GM19397 (cell line): ENCODE data around the gene PRDM5.
"Not testable (repeated sequence)": the region's sequence is repeated elsewhere in the genome, so short reads cannot be mapped to it uniquely, and the experiment has no call there.

Experiments
- ATAC-seq: cut with Tn5 transposase; IDR thresholded peaks from one replicate; pipeline ENCODE4 v1.9.1; 2021; ENCODE audit warnings: mild to moderate bottlenecking, moderate library complexity; ENCODE audit not compliant: unreplicated experiment

The PRDM5 gene

DNA sequence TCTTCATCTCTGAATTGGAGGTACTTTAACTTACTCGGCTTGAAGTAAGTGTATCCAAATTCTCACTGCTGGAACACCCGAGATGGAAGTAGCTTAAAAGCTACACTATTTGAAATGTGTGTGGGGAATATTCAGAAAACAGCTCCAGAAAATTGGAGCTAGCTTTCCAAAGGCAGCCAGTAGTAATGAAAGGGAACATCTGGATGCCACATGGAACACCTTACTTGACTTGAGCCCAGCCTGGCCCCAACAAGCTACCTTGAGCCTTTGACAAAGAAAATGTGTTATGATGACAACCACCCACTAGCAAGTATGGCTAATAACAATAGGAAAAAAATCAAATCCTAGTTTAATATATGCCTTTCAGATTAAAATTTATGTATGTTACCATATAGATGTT lies 161.5 kb downstream of the PRDM5 start:
- no peak for ATAC-seq

DNA sequence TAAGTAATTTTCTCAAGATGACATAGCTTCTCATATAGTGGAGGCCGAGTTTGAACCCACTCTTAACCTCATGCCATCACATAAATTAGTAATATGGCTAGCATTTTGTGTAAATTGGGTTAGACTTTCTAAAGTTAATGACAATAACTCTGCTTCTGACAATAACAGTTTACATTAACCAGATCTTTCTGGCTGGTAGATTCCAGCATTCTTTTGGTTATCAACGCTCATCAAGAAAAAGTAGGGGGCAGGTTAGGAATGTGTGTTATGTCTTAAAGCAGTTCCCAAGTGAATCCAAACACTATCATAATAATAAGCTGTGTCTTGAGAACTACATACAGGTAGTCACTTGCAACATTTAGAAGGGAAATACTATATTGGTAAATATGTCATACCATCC lies 162.5 kb downstream of the PRDM5 start:
- no peak for ATAC-seq

DNA sequence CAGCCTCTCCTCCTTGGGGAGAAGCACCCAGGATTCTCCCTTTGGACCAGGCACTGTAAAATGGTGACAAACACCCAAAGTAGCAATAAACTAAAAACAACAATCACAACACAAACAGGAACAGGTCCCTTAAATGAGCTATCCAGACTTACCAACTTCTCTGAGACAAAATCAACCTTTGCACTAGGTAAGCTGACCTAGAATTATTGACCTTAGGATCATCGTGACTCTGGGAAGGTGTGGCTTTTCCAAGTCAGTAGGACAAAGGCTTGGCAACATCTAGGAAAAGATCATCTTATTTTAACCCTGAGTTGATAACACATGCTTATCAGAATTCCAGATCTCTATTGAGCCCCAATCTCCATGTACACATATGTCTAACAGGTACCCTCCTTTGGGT lies 166.7 kb downstream of the PRDM5 start:
- ATAC-seq = no peak

DNA sequence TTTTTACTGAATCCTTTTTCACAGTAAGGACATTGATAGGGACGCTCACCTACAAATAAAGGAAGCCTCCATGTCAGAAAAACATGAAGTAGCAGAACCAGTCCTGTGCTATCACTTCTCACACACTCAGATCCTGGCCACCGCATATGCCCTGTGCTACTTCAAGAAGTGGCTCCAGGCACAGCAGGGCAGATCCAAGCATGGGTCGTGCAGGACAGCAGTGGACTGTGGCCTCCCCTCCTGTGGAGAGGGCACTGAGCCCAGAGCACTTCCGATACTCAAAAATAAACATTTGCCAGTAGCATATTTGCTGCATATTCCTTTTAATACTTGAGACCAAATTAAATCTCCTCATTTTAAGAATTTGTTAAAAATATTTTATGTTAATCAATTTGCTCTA lies 167.9 kb downstream of the PRDM5 start:
- no peak for ATAC-seq

DNA sequence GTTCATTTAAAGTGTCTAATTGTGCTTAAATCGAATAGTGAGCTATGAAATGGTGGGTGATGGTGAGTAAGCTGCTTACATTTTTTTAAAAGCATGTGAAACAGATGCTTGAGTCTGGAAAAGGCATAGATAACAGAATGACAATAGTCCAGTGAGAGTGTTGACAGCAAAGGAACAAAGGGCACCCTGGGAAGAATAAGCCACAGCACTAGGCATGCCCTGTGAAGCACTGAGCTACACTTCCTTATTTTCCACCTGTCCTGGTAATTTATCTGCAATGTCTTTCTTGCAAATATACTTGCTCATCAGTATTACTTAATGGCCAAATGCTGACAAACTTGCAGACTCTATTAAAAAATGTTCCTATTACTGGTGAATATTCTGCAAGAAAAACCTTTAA lies 168.7 kb downstream of the PRDM5 start:
- no peak for ATAC-seq

DNA sequence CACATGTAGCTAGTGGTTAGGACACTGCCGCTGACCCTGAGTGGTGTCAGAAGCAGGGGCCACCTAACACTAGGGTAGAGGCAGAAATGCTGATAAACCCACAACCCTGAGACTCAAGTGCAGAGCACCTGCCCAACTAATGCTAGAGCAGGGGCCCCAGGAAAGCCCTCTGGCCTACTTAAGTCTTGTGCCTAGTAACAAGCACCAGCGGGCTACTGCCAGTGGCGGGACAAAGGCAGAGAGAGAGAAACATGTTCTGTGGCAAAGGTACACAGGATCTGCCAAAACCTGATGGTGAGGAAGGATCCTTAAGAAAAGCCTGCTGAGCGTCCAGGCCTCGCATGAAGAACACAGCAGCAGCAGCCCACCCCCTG lies 172.4 kb downstream of the PRDM5 start:
- no peak for ATAC-seq

DNA sequence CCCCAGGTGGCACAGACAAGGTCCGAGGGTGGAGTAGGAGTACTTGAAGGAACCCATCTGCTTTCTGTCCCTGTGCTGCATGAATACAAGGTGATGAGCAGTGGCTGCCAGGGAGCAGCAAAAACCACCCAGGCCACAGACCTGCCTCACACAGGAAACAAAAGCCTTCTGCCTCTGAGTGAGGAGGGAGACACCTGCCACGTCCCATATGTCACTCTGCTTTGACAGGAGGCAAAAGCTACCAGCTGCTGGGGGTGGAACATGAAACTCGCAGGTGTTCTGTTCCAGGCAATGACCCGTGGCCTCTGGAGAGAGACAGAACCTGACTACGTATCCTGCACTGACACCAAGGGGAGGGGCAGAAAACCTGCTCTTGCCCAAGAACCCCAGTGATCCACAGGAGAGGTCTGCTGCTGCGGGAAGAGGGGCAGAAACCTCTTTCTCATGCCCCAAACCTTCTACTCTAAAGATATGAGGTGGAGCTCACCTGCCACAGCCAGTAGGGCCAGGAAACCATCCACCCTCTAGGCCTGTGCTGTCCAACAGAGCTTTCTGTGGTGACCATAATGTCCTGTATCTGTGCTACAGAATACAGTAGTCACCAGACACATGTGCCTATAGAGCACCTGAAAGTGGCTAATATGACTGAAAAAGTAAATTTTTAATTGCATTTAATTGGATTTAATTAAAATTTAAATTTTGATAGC lies 172.9 kb downstream of the PRDM5 start:
- peak; percentile 99 for ATAC-seq

DNA sequence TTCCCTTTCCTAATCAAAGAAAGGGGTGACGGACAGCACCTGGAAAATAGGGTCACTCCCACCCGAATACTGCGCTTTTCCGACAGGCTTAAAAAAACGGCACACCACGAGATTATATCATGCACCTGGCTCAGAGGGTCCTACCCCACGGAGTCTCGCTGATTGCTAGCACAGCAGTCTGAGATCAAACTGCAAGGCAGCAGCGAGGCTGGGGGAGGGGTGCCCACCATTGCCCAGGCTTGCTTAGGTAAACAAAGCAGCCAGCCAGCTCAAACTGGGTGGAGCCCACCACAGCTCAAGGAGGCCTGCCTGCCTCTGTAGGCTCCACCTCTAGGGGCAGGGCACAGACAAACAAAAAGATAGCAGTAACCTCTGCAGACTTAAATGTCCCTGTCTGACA lies 180.9 kb downstream of the PRDM5 start:
- ATAC-seq = not testable (repeated sequence)

DNA sequence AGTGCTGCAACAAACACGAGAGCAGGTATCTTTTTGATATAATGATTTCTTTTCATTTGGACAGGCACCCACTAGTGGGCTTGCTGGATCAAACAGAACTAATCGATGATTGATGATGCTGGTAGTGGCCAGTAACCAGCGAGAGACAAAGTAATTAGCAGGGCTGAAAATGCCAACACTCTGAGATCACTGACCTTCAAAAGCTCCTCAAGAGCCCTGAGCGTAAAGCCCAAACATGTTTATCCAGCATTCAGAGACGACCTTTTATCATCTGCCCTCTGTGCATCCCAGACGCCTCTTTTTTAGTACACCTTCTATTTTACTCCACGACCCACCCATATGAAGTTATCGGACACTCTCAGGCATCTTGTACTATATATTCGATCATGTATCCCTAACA lies 186.2 kb downstream of the PRDM5 start:
- no peak for ATAC-seq

DNA sequence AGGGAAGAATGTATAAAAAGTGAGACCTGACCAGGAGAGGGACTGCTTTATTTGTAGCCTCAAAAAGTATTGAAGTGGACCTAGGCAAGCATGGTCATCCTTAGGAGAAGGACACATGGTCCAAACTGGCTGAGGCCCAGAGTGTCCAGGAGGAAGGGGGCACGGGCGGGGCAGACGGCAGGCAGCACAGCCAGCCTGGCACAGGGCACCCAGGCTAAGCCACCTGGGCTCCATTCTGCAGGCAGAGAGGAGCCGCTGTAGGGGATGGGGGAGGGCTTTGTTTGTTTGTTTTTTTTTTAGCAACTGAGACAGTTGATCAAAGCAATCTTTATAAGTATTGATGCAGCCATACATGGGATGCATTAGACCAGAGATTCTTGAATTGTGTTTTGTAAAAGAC lies 188.6 kb downstream of the PRDM5 start:
- no peak for ATAC-seq

DNA sequence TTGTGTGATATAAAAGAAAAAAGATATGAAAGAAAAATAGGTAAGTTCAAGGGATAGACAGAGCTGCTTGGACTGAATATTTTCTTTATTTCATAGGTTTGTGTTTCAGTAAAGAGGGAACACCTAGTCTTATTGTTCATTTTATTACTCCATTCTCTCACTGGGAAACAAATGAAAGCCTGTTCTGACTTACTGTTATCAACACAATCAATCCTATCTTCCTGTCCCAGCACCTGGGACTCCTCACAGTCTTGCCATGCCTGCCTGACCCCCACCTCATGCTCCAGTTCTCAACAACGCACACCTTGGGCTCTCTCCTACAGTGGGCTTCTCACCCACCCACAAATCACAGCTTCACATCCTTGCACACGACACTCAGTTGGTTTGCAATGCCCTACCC lies 189.5 kb downstream of the PRDM5 start:
- no peak for ATAC-seq

DNA sequence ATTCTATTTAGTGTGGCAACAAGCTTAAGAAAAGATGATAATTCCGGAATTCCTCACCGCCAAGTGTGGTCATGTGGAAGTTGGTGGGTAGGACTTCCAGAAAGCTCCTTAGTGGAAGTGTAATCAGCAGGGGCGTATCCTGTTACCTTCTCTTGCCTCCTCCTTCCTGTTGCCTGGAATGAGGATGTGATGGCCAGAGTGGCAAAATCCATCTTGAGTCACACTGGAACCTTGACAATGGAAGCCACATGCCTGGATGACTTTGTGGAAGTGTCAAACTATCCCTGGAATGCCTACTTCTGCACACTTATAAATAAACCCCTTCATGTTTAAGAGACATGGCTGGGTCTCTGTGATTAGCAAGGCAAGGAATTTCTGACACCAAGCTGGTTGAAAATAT lies 191.0 kb downstream of the PRDM5 start:
- no peak for ATAC-seq

DNA sequence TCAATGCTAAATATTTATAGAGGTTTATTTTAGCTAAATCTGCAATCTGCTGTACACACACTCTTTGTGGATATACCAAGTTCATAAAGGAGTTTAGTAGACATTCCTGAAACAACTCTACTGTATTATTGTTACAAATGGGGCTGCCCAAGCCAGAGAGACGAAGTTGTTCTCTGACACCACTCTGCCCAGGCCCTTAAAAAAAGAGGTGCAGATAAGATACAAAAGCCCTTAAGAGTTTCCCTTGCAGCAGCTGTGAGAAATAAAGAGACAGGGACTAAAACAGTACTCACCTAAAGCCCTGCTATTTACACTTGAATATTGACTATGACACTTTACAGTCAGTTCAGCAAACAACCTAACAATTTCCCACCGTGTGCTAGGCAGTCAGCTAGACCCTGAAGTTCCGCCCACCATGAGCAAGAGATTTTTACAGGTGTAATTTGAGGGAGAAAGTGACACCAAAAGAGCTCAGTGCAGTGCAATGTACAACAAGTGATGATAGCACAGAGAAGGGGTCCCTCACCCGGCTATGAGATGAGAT lies 191.7 kb downstream of the PRDM5 start:
- ATAC-seq = no peak

DNA sequence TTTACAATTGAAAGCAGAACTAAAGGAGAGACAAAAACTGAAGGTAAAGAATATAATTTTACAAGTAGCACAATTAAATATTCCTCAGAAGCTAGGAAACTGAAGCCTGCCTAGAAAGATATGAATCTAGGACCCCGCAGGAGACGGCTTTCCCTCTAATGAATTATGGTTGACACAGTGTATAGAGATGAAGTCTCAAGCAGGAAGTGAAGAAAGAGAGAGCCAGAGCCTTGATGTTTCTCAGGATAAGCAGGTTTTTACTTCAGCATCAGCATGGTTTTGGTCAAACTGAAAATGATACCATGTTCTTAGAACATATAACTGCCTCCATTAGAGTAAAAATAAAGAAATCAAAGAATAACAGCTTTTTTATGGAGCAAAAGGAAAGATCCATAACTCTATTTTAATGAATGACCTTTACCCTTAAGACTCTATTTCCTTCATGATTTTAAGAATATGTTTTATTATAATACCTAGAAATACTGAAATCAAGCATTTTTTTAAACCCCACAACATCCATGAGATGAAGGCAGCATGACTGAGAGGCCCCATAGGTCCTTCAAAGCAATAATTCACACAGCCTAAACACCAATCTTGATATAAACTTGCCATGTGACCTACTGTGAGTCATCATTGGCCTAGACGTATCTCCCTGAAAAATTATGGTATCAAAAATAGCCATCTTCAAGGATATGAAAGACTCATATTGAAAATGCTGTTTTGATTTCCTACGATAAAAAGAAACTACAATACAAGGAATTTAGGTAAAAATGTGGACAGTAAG lies 193.4 kb downstream of the PRDM5 start:
- ATAC-seq = no peak

DNA sequence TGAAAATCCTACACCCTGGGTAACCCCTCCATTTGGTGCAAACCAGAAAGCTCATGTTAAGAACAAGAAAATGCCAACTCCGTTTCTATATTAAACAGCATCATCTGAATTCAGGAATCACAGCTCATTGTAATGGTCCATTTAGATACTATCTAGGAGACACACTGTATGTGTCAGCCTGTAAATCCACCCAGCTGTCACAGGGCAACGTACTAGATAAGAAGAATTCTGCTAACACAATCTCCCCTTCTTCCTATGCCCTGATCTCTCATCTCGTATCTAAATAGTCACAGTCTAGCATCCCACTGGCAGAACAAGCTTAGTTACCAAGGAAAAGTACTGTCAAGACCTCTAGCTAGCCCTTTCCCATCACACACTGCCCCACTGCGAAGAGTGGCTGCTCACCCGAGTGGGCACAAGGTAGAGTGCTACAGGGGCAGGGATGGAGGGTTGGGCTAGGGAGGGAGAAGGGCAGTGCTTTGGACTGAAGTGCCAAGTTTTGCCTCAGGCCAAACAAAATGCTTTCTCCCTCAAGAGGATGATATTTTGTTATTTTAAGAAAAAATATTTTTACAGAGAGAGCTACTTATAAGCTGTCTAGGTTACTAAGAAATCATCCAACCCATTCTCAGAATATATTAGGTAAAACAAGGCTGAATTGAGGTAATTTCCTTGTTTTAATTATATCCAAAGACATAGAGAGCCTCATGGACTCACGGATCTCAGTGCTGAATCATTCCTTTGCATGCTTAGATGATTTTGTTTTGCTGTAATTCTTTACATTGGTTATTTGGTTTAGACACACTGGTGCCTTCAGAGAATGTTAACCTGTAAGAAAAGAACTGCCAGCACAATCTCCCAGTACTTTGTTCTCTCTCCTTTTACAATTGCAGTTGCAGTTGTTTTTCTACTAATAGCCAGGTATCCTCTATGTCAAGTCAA lies 196.6 kb downstream of the PRDM5 start:
- ATAC-seq = no peak

DNA sequence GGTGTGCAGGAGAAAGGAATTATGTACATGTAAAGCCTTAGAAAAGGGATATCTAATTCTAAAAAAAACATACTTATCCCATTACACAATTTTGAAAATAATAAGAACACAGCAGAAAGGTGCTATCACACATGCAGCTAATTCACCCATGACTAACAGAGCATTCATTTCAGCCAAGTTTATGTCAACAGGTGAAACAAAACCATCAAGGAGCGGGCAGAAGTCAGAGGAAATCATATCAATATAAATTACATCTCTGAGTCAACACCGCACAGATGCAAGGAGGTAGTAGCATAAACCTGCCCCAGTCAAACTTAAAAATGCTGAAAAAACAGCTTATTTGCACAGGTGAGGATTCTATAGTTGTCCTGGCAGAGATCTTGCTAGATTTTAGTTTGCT lies 197.9 kb downstream of the PRDM5 start:
- ATAC-seq = no peak

DNA sequence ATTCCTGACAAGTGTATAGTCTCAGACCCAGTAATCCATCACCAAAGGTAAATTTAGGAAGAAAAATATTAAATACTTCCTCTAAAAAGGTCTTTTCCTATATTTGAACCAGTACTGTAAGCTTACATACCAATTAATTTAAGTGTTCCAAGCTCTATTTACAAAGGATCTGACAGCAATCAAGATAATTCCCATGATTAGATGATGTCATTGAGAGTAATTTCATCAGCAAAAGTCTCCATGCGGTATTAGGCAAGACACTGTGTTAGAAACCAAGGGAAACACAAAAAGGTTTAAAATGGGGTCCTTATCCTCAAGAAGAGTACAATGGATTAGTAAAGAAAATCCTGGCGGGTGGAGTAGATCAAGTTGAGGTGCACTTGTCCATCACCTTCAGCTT lies 198.5 kb downstream of the PRDM5 start:
- ATAC-seq = no peak

DNA sequence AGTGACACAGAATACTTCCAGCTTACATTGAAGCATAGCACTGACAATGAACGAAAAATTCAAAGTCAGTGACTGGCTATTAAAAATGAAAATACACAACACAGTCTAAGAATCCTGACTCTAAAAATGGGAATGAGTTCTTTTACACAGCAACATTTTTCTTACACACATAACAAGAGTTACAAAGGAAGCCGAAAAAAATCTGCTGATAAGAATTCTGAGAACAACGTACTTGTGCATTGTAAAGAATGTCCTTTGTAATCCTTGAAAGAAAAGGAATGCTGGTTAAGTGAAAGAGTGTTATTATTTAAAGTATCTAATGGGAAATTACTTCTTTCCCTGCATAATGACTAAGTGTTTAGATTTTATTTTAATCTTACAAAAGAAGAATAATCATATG lies 199.4 kb downstream of the PRDM5 start:
- no peak for ATAC-seq

DNA sequence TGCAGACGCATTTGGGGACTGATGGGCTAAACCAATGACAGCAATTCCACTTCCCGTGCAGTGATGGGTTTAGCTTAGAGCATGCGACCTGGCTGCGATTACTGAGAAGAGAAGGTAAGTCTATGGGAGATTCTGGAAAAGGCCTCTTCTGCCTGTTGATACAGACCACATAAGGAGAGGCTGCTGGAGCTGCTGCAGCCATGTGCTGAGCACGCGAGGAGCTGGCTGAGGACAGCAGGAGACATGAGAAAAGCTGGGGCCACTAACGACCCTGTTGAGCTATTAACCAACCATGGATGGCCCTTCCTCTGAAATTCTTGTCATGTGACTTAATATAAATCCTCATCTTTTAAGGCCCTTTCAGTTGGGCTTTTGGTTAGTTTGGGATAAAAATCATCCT lies 199.9 kb downstream of the PRDM5 start:
- ATAC-seq = no peak

DNA sequence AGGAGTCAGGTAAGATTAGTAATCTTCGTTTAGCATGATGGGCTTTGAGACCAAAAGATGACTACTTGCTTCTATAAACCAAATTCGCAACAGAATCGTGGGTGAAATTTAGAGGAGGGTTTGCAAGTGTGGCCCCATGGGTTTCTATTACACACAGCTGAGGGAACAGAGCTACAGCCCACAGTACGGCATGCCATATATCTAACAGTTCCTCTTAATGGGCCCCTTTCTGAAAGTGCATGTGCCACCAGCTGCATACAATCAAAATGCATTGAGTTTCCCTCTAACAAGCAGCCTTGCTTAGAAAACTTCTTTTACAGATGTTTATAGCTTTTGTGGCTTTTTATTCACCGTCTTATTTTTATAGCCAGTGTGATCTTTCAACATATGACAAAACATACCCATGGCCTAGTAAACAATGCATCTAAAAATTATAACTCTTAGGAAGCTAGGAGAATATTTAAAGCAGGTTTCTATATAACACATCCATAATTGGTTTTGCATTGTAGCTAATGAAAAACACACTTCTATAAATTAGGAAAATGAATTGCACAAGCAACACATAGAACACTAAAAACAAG lies 202.1 kb downstream of the PRDM5 start:
- no peak for ATAC-seq

DNA sequence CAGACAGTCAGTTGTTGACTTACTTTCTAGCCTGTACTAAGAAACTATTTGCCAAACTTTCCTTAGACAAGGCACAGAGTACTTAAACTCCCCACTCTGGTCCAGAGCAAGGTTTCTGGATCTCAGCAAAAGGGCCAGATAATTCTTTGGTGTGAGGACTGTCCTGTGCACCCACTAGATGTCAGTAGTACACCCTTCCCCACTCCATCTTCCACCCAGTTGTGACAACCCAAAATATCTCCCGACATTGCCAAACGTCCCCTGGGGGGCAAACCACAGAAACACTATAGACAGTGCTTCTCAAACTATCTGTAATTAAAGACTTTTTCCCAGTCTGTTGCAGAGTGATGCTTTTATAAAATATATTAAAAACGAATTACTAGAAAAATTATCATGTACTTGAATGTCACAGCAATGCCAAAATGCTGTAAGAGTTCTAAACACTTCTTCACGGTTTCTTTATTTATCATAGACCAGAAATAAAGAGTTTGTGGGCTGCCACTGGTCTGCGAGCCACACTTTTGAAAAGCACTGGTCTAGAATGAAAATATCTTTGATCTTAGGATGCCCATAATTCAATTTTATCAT lies 203.5 kb downstream of the PRDM5 start:
- peak; percentile 71 for ATAC-seq
